ENCODE data around the gene SPDYE2.
"Not testable (repeated sequence)": the region's sequence is repeated elsewhere in the genome, so short reads cannot be mapped to it uniquely, and the experiment has no call there.

GRCh38 chr7:102583495-102583894 is 32.5 kb downstream of the SPDYE2 start:
- not testable (repeated sequence) for TF ChIP-seq POLR2AphosphoS5, POLR2A (IDR thresholded peaks at IDR 0.05; ENCODE audit: low read depth, low read length)
